ENCODE measurements around the gene NUDT1.

GRCh38 chr7:2201686-2202360, 40.2 kb upstream of the NUDT1 start:
- TF ChIP-seq POLR2A (IDR thresholded peaks at IDR 0.05) (no peak), CTCF (IDR thresholded peaks at IDR 0.05) (no peak)

All from transverse colon (tissue), 3 donors.